ENCODE results near the gene TBC1D10B.

GRCh38 chr16:30368122-30368791, 2.0 kb downstream of the TBC1D10B start:
- no peak for TF ChIP-seq YY1 (IDR thresholded peaks at IDR 0.05; ENCODE audit: low read depth)
- TF ChIP-seq EP300 (IDR thresholded peaks at IDR 0.05; ENCODE audit: borderline replicate concordance), result no peak
- TF ChIP-seq CREB1 (IDR thresholded peaks at IDR 0.05; ENCODE audit: low read depth), result no peak
- TF ChIP-seq EGR1 (IDR thresholded peaks at IDR 0.05), result no peak
- no peak for TF ChIP-seq REST (IDR thresholded peaks at IDR 0.05; ENCODE audit: low read depth)
- TF ChIP-seq MAX (IDR thresholded peaks at IDR 0.05), result no peak
- TF ChIP-seq CEBPB (IDR thresholded peaks at IDR 0.05), result no peak
- TF ChIP-seq ZBTB7A (IDR thresholded peaks at IDR 0.05; ENCODE audit: low read depth), result no peak
- TF ChIP-seq TAF1 (IDR thresholded peaks at IDR 0.05; ENCODE audit: low read depth), result no peak
- no peak for TF ChIP-seq TCF12 (IDR thresholded peaks at IDR 0.05; ENCODE audit: low read depth)
- no peak for TF ChIP-seq NFIC (IDR thresholded peaks at IDR 0.05)
- no peak for TF ChIP-seq TEAD4 (IDR thresholded peaks at IDR 0.05)
- no peak for TF ChIP-seq FOXM1 (IDR thresholded peaks at IDR 0.05; ENCODE audit: borderline replicate concordance, low read depth)
- TF ChIP-seq RAD21 (IDR thresholded peaks at IDR 0.05; ENCODE audit: low read depth), result no peak

All from Ishikawa (cell line).